NCI-H510A (cell line): ENCODE data around the gene ITGA7.

Experiments
- DNase-seq: peaks from one replicate; lab custom pipeline; 2025; lab: John Stamatoyannopoulos, UW

The ITGA7 gene

DNA sequence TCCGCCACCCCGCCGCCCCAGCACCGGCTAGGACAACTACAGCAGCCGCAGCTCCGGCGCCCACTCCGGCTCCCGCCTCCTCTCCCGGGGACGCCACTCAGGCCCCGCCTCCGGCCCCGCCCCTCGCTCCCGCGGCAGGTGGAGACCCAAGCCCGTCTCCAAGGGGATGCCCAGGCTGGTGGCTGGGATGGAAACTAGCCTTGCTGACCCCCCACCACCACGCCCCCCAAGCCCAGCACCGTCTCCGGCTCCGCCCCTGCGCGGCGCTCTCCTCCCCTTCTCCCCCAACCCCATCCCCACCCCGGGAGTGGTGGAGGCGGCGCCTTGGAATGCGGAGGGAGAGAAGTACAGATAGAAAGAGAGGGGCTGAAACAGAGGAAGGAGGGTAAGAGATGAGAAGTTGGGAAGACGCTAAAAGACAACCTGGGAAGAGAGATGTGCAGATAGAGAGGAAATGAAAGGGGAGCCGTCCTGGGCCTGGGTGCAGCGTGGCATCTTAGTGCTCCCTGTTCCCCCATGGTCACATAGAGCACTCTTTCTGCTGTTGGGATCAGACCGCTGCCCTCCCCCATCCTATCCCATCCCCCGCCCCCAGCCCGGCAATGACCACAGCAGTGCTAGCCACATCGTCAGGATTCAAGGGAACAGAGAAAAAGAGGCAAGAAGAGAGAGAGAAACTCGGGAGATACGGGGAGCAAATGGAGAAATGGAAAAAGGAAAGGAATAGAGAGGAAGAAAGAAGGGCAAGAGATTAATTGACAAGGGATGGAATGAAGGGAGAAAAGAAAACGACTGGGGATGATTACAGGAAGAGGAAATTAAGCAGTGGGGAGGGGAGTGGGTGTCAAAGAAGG is at the start of gene ITGA7:
ITGA7 (minus strand) TSS at position 64 of the 854 bp plus-strand sequence. CDS start 222 bp downstream, outside the sequence.
- DNase-seq, result peak; percentile 51

DNA sequence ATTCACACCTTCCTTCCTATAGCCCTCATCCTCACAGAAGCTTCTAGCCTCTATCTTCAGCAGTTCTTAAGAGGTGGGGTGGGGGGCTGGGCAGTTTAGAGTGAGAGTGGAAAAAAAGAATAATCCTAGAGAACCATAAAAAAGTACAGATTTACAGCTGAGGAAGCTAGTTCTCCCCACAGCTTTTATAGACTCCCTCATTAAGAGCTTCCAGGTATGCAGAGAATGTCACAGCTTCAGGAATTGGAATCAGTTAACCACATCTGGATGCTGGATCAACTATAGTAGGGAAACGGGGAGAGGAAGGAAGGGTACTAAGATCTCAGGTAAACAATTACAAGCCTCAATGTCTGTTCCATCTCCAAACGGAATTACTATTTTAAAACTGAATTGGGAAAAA is 47.5 kb upstream of the ITGA7 start:
- DNase-seq, result no peak

DNA sequence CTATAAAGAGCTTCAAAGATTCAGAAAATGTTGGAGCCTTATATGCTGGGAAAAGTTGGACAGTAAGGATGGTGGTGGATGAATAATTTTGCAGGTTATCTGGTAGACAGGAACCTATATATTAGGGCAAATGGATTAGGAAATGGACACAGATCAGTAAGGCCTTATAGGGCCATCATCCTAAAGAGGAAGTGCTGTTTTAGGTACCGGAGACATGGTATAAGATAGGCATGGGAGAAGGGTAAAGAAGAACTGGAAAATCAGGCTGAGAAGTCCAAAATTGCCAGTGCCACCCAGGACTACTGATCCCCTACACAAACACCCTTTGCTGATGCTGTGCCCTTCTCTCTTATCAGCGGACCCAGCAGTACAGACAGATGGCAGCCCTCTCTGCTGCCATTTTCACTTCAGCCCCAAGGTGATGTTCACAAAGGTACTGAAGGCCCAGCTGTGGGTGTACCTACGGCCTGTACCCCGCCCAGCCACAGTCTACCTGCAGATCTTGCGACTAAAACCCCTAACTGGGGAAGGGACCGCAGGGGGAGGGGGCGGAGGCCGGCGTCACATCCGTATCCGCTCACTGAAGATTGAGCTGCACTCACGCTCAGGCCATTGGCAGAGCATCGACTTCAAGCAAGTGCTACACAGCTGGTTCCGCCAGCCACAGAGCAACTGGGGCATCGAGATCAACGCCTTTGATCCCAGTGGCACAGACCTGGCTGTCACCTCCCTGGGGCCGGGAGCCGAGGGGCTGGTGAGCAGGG is 40.7 kb upstream of the ITGA7 start:
- no peak for DNase-seq

DNA sequence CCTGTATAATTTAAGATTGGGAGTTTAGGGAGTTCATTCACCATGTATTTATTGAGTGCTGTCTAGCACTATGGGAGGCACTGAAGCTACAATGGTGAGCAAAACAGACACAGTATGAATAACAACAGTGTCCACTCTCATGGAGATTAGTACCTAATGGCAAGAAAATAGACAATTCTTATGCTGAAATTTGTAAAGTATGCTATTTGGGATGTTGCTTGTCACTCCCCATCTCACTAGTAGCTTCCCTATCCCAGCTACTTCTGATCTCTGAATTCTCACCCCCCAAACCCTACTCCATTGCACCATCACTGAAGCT is 39.2 kb upstream of the ITGA7 start:
- no peak for DNase-seq

DNA sequence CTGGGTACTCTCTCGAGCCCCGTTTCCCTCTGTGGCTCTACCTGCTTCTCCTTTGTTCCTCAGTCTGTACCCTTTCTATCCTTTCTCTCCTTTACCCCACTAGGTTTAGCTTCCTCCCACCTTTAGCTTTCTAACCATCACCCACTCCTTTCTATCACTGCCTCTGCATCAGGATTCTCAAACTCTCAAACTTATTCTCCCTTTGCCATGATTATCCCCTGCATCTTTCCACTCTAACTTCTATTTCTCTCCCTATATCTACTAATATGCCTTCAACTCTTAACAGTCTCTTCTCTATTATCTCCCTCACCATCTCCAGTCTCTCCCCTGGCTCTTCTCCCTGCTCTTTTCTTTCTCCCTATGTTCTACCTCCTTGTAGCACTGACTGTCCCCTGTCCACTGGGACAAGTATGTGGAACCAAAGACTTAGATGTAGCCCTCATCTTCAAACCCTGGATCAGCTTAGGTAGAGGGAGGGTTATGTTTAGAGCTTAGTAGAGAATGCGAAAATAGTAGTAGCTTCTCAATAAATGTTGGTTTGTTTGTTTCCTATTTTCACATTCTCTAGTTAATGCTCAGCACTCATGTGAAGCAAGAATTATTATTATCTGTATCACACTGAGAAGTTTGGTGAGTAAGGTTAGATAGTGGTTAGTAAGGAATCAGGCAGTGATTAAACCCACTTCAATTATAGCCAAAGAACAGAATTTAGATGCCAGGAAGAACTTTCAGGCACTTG is 38.6 kb upstream of the ITGA7 start:
- no peak for DNase-seq

DNA sequence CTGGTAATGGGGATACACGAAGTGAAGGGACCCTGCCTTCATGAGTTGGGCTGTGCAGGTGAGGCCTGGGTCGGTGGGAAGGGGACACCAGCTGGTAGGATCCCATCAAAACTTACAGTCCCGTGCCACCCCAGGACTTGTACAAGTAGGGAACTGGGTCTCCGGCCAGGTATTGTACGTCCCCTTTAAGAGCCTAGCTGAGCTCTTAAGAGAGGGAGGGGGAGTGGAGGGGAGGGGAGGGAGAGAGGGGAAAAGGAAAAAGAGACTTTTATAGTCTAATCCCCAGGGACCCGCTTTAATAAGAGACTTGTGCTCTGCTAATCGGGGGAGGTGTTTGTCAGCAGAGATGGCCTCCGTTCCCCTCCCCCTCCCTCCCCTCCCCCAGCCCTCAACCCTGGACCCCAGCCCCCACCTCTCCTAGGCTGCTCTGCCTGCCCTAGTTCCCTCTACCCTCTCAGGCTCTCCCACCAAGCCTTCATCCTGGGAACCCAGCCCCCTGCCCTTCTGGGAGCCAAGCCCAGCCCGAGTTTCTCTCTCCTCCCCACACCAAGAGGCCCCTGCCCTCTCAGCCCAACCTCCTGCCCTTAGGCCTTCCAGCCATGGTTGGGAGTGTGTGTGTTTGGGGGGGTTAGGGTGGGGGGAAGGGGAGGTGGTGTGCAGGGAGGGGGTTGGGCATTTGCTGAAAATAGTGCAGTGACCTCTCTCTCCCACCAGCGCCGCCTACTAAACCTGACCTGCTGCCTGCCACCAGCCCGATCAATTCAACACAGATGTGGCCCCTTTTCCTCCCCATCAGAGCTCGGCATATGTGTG is 37.9 kb upstream of the ITGA7 start:
- DNase-seq, result peak; percentile 18

DNA sequence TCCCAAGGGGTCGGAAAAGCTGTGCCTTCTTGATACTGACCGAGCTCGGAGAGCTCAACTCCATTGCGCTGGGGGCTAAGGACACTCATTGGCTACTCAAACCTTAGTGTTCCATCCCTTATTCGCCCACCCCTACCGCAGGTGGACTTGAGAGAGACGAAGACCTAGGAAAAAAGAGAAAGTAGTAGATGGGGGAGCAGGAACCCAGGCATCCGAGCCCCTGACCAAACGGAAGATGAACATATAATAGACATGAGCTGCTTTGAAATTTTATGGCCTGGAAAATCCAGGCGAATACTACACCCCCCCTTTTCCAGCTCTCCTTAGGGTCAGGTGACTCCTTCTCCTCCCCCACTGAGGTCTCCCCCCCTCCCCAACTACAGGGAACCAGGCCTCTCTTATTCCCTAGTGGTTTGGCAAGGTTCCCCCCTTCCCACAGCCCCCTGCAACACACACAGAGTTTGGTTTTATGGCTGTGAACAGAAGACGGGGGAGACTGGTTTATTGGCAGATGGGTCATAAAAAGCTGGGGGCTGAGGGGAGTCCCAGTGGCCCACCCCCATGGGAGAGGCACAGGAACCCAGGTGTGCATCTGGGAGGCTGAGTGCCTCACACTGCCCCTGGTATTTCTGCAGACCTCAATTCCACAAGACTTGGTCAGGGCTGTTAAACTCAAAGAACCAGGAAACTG is 36.8 kb upstream of the ITGA7 start:
- no peak for DNase-seq

GRCh38 chr12:55743406-55744339 is 36.0 kb upstream of the ITGA7 start:
- DNase-seq, result peak; percentile 46

DNA sequence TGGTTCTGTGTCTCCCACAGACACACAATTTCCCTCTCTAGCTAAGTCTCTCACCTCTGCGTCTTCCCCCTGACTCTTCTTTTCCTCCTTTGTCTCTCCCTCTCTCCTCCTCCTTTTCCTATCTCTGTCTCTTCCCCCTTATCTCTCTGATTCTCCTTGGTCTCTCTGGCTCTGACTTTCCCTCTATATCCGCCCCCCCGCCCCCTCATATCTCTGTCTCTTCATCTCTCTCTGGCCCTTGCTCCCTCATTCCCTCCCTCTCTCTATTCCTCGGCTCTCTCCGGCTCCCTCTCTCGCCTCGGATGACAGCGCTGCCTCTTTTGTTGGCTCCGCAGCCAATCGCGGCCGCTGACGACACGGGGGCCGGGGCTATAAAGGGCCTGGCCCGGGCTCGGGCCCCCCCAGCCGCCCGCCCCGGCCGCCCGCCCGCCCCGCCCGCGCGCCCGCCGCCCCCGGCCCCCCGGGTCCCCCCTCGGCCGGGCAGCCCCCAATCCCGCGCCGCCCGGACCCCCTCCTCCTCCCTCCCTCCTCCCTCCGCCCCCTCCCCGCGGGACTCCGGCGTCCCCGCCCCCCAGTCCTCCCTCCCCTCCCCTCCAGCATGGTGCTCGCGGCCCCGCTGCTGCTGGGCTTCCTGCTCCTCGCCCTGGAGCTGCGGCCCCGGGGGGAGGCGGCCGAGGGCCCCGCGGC is 35.2 kb upstream of the ITGA7 start, which contains the start of gene GDF11:
GDF11 (plus strand) TSS at position 404 of the 687 bp plus-strand sequence; CDS start at position 599, 195 bp downstream.
- DNase-seq, result peak; percentile 77

DNA sequence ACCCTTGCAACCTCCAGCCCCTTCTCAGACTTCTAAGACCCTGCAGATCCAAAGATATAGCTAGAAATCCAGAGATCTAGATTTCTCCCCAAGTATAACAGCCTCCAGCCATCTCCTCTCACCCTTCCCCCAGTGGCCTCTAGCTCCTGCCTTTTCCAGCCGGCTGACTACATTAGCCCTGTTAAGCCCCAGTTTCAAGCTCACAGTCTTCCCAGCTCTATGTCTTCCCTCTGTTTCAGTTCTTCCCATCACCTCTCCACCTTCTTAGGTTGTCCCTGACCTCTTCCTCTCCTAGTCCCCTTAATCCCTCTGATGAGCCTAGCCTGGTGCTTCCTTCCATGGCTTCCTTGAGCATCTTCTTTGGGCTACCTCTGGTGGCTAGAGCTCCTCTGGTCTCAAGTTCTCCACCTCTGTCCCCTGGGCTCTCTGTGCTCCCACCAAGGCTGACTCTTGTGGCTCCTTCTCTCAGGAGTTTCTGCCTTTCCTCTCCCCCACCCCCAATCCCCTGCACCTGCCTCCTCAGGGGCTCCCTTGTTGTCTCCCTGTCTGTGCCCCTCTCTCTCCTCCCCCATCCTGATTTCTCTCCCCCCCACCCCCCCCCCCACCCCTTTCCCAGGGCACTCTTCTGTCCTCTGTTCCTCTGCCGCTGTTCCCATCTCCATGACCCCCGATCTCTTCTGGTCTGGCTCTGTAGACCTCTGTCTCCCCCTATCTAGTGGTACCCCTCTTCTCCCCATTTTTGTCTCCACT is 34.4 kb upstream of the ITGA7 start:
- no peak for DNase-seq

GRCh38 chr12:55739025-55739378 is 31.3 kb upstream of the ITGA7 start:
- no peak for DNase-seq

DNA sequence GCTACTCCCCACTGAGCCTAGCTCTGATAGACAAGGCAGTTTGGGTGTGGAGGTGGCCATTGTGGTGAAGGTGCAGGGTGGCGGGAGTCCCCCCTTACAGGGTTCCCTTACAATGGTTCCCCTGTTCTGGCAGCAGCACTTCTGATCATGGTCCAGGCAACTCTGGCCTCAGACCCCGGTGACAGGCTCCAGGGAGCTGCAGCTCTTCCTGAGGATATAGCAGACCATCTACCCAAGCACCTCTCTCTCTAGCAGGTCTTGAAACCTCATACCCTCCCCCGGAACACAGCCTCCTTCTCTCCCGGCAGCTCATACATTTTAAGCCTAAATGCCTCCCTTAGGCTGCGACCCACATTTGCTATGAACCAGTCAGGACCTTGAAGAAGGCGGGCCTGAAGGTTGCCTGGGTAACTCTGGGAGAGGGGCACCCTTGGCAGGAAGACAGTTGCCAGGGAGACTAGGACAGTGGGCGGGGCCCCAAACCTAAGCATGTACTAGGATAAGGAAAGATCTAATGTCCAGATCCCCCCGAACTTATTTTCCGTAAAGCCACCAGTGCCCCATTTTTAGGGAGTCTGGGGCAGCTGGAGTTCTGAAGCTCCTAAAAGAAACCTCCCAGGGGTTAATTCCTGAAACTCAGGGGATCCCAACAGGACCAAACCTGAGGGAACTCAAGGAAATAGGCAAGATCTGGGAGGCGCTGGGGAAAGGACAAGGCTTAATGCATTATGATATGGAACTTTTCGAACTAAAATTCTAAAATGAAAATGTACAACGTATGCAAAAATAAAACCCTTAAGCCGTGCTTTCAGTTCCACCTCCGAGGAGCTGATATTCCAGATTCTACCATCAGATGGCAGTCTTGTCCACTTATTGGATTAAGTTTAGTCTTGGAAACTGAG is 30.7 kb upstream of the ITGA7 start:
- DNase-seq, result peak; percentile 38

GRCh38 chr12:55737581-55738122 is 29.9 kb upstream of the ITGA7 start:
- DNase-seq, result no peak

GRCh38 chr12:55736780-55737580 is 29.3 kb upstream of the ITGA7 start:
- peak; percentile 70 for DNase-seq

- DNase-seq, result no peak
Observed at GRCh38 chr12:55736076-55736475, 28.4 kb upstream of the ITGA7 start.

GRCh38 chr12:55734595-55734994 is 26.9 kb upstream of the ITGA7 start:
- DNase-seq, result no peak
